HG03135 (cell line): ENCODE data around the gene ASTL.

Experiments
- ATAC-seq: cut with Tn5 transposase; IDR thresholded peaks from one replicate; pipeline ENCODE4 v1.9.1; 2021; ENCODE audit warnings: mild to moderate bottlenecking, moderate library complexity; ENCODE audit not compliant: unreplicated experiment

Gene ASTL

DNA sequence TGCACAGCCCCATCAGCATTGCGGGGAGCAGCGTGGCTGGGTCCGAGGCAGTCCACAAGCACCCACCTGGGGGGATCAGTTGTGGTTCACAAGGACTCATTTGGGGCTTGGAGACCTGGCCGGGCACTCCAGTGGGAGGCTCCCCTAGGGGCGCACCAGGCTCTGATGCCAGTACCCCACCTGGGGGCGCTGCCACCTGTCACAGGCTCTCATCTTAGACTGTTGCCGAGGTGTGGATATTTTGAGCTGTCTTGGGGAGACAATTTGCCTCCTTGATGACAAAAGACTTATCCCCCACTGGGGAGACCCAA is 25.0 kb downstream of the ASTL start:
- ATAC-seq, result no peak

GRCh38 chr2:96112501-96113366 is 25.6 kb downstream of the ASTL start:
- ATAC-seq, result no peak

- no peak for ATAC-seq
Observed at GRCh38 chr2:96111823-96112500, 26.3 kb downstream of the ASTL start.

GRCh38 chr2:96111257-96111640 is 27.1 kb downstream of the ASTL start:
- no peak for ATAC-seq

- no peak for ATAC-seq
Observed at GRCh38 chr2:96110621-96111256, 27.6 kb downstream of the ASTL start.

DNA sequence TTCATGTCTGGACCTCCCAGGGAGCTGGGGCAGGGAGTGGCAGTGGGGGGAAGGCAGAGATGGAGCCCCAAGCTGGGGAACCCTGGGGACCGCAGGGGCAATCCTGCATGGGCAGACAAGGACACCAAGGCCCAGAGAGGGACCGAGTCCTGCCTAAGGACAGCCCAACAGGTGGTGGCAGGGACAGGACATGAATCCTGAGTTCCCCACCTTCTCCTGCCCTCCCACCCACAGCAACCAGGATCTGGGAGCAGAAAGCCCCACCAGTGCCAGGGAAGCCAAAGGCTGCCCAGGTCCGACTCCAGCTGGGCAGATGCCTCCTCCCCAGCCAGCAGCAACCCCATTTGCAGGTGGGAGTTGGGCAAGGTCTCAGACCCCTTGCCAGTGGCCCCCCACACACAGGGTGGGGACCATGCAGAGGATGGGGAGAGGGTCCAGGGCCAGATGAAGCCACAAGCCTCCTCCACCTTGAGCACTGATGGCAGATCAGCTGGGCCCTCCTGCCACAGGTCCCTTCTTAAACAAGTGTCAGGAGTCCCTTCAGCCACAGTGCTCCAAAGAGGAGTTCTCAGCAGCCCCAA is 28.3 kb downstream of the ASTL start:
- ATAC-seq, result no peak

GRCh38 chr2:96109361-96109680 is 29.0 kb downstream of the ASTL start:
- ATAC-seq, result no peak

GRCh38 chr2:96108541-96109360 is 29.6 kb downstream of the ASTL start:
- ATAC-seq, result no peak

DNA sequence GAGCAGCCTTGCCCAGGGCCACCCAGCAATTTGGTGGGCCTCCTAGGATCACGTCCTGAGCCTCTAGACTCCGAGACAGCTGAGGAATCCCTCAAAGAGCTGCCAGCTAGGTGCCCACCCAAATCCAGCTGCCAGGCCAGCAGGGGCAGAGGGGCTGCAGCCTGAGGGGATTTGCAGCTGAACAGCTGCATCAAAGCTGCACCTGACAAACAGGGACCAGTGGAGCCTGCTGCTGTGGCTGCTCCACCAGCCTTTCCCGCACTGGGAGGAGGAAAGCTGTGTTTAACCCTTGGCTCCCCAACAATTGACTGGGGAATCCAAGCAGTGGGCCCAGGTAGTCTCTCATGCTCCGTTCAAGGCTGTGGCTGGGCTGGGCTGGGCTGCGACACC is 30.2 kb downstream of the ASTL start:
- ATAC-seq, result no peak

- ATAC-seq, result no peak
Observed at GRCh38 chr2:96107708-96108065, 30.6 kb downstream of the ASTL start.

DNA sequence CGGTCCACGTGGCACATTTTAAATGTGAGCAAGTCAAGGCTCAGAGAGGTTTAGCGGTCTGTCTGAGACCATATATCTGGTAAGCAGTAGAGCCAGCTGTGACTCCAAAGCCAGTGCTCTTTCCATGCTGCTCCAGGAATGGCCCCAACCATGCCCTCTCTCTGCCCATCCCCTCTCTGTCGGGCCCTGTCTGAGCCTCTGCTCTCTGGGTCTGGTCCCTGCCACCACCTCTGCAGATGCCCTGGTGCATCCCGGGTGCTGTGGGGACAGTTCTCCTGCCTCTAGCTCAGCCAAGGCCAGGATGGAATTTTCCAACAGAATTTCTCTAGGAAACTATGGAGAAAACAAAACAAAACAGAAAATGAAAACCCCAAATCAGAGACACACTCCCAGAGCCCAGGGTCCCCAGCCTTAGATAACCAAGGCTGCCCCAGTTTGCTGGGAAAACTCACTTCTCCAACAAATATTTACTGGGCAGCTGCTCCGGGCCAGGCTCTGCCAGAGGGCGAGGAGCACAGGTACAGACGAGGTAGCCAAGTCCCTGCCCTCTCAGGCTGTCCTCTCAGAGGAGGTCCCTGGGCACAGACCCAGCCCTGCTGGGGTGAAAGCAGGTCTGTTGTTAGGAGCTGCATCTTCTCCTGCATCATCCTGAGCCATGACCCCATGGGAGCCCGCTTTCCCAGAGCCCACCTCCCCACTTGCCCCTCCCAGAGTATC is 31.2 kb downstream of the ASTL start:
- no peak for ATAC-seq

DNA sequence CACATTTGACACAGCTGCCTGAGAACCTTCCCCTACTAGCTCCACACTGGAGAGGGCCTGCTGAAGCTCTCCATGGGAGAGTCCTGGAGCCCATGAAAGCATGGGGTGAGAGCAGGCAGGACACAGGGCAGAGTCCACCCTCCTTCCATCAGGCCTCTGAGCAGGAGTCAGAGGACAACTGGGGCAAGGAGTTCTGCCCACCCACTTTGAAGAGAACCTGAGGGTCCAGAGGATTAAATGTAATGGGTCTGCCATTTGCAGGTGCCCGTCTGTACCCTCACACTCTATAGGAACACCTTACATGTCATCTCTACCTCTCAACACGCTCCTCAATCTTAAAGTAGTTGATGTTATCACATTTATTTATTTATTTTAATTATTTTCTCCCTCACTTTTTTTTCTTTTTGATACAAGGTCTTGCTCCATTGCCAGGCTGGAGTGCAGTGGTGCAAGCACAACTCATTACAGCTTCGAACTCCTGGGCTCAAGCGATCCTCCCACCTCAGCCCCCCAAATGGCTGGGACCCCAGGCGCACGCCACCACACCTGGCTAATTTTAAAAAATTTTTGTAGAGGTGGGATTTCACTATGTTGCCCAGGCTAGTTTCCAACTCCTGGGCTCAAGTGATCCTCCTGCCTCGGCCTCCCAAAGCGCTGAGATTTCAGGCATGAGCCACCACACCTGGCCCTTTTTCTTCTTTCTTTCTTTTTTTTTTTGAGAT is 32.1 kb downstream of the ASTL start:
- ATAC-seq, result no peak

DNA sequence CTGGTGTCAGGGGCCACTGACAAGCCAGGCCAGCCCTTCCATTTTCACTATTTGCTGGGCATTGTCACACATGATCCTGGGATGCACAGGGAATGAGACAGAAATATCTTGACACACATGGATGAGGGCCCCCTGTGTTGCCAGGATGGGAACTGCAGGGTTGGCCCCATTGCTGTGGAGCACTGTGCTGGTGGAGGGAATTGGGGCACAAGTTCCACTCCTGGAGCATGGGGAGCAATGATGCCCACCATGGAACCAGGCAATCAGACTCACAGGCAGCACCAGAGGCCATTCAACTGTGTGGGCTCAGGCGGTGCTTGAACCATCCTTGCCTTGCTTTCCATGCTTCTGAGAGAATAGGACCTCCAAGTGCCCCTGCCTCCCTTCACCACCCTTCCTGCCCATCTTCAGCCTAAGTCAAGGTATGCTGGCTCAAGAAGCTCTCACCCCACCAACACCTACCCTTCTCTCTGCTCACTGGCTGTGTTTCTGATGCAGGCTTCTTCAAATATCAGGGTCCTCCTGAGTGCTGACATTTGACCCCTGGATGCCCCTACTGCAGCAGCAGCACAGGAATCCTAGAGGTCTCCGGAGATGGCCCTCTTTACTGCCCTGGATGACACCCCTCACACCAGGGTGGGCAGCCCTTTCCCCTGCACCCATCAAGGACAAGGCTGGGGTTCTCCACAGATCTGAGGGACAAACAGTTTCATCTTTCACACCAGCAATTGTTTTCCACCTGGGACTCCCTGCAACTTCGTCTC is 33.0 kb downstream of the ASTL start:
- no peak for ATAC-seq

GRCh38 chr2:96104487-96104861 is 33.8 kb downstream of the ASTL start:
- no peak for ATAC-seq

DNA sequence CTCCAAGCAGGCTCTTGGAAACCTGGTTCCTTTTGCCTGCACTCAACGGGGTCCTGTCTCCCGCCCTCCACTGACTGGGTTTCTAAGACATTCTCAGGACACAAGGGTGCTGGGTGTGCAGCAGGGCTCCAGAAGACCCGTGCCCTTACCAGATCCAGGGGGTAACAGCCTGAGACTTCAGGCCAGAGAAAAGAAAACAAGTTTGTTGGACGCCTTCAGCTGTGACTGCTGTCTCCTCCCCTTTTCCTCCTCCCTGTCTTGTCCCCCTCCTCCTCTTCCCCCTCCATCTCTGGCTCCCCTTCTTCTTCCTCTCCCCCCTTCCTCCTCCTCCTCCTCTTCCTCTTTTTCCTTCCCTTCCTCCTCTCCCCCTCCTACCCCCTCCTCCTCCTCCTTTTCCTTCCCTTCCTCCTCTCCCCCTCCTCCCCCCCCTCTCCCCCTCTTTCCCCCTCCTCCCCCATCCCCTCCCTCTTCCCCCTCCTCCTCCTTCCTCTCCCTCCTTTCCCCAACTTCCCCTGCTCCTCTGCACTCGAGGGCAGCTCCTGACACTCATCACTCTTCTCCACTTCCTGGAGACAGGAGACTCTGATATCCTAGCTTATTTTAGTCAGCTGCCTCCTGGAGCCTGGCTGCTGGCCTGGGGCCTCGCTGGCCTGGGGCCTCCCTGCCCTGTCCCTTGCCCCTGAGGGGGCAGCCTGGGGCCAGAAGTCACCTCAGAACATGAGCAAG is 34.4 kb downstream of the ASTL start:
- no peak for ATAC-seq

DNA sequence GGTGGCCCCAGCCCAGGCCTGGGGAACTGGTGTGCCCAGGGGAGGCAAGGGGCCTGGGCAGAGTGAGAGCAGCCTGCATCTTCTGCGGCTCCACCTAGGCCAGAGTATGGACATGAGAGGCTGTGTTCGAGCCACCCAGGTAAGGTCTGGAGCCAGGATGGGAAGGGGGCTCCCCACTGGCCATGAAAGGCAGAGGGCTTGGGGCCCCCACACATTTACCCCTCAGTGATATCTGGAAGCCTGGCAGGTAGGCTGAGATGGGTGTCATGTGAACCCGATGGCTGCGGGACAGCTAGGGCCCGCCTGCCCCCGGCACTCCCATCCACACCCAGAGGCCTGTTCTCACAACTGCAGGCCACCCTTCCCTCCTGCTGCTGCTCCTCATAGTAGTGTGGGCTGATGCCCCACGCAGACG is 35.1 kb downstream of the ASTL start:
- ATAC-seq, result no peak

DNA sequence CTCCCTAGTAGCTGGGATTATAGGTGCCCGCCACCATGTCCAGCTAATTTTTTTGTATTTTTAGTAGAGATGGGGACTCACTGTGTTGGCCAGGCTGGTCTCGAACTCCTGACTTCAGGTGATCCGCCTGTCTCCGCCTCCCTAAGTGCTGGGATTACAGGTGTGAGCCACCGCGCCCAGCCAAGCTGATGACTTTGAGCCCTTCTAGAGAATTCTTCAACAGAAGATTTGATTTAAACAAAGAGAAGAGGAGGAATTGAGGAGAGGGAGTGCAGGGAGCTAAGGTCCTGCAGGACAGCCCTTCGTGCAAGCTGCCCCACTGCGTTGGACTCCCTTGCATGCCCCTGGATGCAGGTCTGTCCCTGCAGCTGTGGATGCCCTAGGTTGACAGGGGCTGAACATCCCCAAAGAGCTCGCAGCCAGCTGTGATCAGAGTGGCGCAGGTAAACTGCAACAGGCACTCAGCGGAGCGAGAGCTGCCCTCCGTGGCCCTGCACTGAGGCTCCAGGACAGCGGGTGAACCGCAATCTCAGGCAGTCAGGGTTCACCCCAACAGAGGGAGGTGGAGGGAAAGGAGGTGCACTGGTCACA is 35.6 kb downstream of the ASTL start:
- ATAC-seq, result no peak

GRCh38 chr2:96100893-96101304 is 37.4 kb downstream of the ASTL start:
- no peak for ATAC-seq
